Ishikawa (cell line): Measurements from ENCODE around the gene DPY30.

Experiments used
- CEBPB ChIP-seq: IDR thresholded peaks from 2 replicates; pipeline ENCODE4 v1.6.1; 2012
- CREB1 ChIP-seq: IDR thresholded peaks from 2 replicates; pipeline ENCODE4 v1.6.1; 2012; ENCODE audit warnings: low read depth
- EGR1 ChIP-seq: IDR thresholded peaks from 2 replicates; pipeline ENCODE4 v1.6.1; 2012
- EP300 ChIP-seq: IDR thresholded peaks from 2 replicates; pipeline ENCODE4 v1.6.1; 2012; ENCODE audit warnings: borderline replicate concordance
- FOXM1 ChIP-seq: IDR thresholded peaks from 2 replicates; pipeline ENCODE4 v1.6.1; 2012; ENCODE audit warnings: low read depth, borderline replicate concordance
- NFIC ChIP-seq: IDR thresholded peaks from 2 replicates; pipeline ENCODE4 v1.6.1; 2012
- RAD21 ChIP-seq: IDR thresholded peaks from 2 replicates; pipeline ENCODE4 v1.6.1; 2012; ENCODE audit warnings: low read depth
- TAF1 ChIP-seq: IDR thresholded peaks from 2 replicates; pipeline ENCODE4 v1.6.1; 2012; ENCODE audit warnings: low read depth, mild to moderate bottlenecking
- TCF12 ChIP-seq: IDR thresholded peaks from 2 replicates; pipeline ENCODE4 v1.6.1; 2012; ENCODE audit warnings: low read depth
- TEAD4 ChIP-seq: IDR thresholded peaks from 2 replicates; pipeline ENCODE4 v1.6.1; 2012
- YY1 ChIP-seq: IDR thresholded peaks from 2 replicates; pipeline ENCODE4 v1.6.1; 2012; ENCODE audit warnings: low read depth
- ZBTB7A ChIP-seq: IDR thresholded peaks from 2 replicates; pipeline ENCODE4 v1.6.1; 2012; ENCODE audit warnings: low read depth
- TF ChIP-seq, protein P1 (sequence below): IDR thresholded peaks from 2 replicates; pipeline ENCODE4 v1.6.1; 2012
- TF ChIP-seq, protein P2 (sequence below): IDR thresholded peaks from 2 replicates; pipeline ENCODE4 v1.6.1; 2012; ENCODE audit warnings: low read depth, mild to moderate bottlenecking
- TF ChIP-seq, protein P3 (sequence below): IDR thresholded peaks from 2 replicates; pipeline ENCODE4 v1.6.1; 2012

DPY30 gene

DNA sequence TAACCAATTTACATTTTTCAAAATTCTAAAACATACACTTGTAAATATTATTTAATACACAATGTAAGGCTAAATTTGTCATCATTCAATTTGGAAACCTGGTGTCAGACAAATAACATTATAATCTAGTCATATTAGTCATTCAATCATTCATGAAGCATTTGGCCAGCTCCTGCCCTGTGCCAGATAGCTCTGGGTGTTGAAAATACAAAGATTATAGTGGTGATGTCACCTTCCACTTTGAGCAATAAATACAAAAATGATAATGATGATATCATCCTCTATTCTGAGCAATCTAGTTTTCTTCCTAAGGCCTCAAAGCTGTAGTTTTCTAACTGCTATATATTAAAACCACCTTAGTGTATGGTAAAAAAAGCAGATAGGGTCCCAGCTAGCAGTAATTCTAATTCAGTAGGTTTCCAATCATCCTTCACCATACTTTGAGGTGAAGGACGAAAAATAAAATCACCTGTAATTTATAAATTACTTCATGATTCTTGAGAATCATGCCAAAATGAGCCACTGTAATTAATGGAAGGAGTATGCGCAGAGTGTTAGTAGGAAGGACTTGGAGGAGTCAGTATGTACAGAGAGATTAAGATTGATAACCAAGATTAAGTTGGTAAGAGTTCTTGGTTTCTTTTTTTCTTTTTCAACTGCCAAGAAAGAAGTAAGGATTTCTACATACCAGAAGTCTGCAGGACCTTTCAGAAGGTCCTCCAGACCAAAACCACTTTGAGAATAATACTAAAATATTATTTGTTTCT is 52.0 kb downstream of the DPY30 start:
- TF ChIP-seq NFIC (no peak), FOXM1 (no peak), EP300 (no peak), YY1 (no peak), TEAD4 (no peak), CREB1 (no peak), ZBTB7A (no peak), RAD21 (no peak), CEBPB (no peak)
- TF ChIP-seq, protein P1, sequence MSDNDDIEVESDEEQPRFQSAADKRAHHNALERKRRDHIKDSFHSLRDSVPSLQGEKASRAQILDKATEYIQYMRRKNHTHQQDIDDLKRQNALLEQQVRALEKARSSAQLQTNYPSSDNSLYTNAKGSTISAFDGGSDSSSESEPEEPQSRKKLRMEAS: no peak
- TF ChIP-seq, protein P2, sequence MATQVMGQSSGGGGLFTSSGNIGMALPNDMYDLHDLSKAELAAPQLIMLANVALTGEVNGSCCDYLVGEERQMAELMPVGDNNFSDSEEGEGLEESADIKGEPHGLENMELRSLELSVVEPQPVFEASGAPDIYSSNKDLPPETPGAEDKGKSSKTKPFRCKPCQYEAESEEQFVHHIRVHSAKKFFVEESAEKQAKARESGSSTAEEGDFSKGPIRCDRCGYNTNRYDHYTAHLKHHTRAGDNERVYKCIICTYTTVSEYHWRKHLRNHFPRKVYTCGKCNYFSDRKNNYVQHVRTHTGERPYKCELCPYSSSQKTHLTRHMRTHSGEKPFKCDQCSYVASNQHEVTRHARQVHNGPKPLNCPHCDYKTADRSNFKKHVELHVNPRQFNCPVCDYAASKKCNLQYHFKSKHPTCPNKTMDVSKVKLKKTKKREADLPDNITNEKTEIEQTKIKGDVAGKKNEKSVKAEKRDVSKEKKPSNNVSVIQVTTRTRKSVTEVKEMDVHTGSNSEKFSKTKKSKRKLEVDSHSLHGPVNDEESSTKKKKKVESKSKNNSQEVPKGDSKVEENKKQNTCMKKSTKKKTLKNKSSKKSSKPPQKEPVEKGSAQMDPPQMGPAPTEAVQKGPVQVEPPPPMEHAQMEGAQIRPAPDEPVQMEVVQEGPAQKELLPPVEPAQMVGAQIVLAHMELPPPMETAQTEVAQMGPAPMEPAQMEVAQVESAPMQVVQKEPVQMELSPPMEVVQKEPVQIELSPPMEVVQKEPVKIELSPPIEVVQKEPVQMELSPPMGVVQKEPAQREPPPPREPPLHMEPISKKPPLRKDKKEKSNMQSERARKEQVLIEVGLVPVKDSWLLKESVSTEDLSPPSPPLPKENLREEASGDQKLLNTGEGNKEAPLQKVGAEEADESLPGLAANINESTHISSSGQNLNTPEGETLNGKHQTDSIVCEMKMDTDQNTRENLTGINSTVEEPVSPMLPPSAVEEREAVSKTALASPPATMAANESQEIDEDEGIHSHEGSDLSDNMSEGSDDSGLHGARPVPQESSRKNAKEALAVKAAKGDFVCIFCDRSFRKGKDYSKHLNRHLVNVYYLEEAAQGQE: no peak

DNA sequence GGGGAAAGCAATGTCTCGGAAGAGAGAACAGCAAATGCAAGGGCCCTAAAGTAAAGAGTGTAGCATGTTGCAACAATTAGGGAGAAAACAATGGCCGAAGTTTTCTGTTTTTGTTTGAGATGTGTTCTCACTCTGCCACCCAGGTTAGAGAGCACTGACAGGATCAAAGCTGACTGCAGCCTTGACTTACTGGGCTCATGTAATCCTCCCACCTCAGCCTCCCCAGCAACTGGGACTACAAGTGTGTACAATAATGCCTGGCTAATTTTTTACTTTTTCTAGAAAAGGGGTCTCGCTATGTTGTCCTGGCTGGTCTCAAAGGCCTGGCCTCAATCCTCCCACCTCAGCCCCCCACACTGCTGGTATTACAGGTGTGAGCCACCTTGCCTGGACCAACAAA is 52.7 kb downstream of the DPY30 start:
- TF ChIP-seq TAF1: no peak
- TF ChIP-seq, protein P3, sequence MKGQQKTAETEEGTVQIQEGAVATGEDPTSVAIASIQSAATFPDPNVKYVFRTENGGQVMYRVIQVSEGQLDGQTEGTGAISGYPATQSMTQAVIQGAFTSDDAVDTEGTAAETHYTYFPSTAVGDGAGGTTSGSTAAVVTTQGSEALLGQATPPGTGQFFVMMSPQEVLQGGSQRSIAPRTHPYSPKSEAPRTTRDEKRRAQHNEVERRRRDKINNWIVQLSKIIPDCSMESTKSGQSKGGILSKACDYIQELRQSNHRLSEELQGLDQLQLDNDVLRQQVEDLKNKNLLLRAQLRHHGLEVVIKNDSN: no peak
- TF ChIP-seq CREB1: no peak
- no peak for TF ChIP-seq NFIC
- TF ChIP-seq EP300: no peak
- TF ChIP-seq RAD21: no peak
- no peak for TF ChIP-seq YY1
- TF ChIP-seq, protein P1: no peak
- no peak for TF ChIP-seq TCF12
- no peak for TF ChIP-seq ZBTB7A
- TF ChIP-seq TEAD4: no peak
- no peak for TF ChIP-seq EGR1
- no peak for TF ChIP-seq CEBPB
- TF ChIP-seq FOXM1: no peak
- TF ChIP-seq, protein P2: no peak

DNA sequence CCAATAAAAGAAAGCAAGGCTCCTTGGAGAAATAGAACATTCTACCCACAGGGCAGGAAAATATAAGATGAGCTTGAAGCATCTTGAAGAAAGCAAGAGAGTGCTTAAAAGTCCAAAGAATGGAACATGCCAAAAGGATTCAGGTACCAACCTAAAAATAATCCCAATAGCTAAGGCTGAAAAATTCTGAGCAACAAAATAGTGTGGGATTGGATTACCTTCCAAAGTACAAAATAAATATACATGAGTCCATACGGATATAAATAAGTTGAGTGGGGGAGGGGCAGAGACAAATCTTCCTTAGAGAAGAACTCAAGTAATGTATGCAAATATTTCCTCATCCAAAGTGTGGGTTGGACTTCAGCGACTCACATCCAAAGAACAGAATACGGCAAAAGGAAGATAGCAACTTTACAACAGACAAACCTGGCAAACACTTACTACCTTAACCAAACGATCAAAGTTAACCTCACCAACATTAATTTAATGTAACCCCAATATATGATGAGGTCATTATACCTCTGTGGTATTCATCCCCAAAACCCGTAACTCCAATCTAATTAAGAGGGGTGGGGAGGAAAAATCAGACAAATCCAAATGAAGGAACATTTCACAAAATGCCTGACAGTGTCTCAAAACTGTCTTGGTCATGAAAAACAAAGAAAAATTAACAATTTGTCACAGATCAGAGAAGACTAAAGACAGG is 55.7 kb downstream of the DPY30 start:
- TF ChIP-seq TEAD4: no peak
- TF ChIP-seq, protein P1: no peak
- TF ChIP-seq EGR1: no peak
- no peak for TF ChIP-seq CEBPB
- no peak for TF ChIP-seq RAD21
- no peak for TF ChIP-seq FOXM1
- TF ChIP-seq TAF1: no peak
- no peak for TF ChIP-seq CREB1
- TF ChIP-seq EP300: no peak
- no peak for TF ChIP-seq TCF12
- TF ChIP-seq YY1: no peak
- TF ChIP-seq ZBTB7A: no peak
- TF ChIP-seq, protein P2: no peak
- TF ChIP-seq, protein P3: no peak
- TF ChIP-seq NFIC: no peak
